Measurements from ENCODE around the gene ZNF581.

ZNF581 gene

DNA sequence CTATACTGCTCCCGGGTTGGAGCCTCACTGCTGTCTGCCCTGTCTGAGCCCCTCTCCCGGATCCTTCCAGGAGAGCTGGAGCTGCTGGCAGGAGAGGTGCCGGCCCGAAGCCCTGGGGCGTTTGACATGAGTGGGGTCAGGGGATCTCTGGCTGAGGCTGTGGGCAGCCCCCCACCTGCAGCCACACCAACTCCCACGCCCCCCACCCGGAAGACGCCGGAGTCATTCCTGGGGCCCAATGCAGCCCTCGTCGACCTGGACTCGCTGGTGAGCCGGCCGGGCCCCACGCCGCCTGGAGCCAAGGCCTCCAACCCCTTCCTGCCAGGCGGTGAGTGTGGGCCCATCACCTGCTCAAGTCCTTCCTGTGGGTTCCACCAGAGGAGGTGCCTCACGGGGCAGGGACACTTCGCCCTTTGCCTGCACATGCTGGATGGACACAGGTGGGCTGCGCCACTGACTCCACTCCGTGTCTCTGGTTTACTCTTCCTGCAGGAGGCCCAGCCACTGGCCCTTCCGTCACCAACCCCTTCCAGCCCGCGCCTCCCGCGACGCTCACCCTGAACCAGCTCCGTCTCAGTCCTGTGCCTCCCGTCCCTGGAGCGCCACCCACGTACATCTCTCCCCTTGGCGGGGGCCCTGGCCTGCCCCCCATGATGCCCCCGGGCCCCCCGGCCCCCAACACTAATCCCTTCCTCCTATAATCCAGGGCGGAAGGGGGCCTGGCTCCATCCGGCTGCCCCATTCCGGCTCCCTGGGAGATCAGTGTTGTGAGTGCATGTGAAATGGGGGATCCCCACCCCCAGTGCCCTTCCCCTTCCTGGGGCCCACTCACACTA lies 51.4 kb downstream of the ZNF581 start:
- no peak for DNase-seq (ENCODE audit: low spot score)
